Endometrium (tissue), 2 donors: Measurements from ENCODE around the gene JPH3.

Source experiments
- FAIRE-seq: peaks from 2 replicates; lab custom pipeline; 2012; peaks lifted over from hg19 to GRCh38; lab: Jason Lieb, UNC
- donor health status: control.
- donor health status: control.

The JPH3 gene

GRCh38 chr16:87681981-87682570 is 79.8 kb downstream of the JPH3 start:
- FAIRE-seq: no peak

- no peak for FAIRE-seq
Measured at GRCh38 chr16:87682852-87683399, 80.6 kb downstream of the JPH3 start.

GRCh38 chr16:87684106-87684677 is 81.9 kb downstream of the JPH3 start:
- no peak for FAIRE-seq

- no peak for FAIRE-seq
Measured at GRCh38 chr16:87684711-87685404, 82.5 kb downstream of the JPH3 start.

- no peak for FAIRE-seq
Measured at GRCh38 chr16:87685405-87685755, 83.1 kb downstream of the JPH3 start.

GRCh38 chr16:87685766-87686165 is 83.5 kb downstream of the JPH3 start:
- FAIRE-seq: no peak

- FAIRE-seq: no peak
Measured at GRCh38 chr16:87686697-87687096, 84.4 kb downstream of the JPH3 start.

GRCh38 chr16:87687126-87687910 is 85.0 kb downstream of the JPH3 start:
- no peak for FAIRE-seq

GRCh38 chr16:87687998-87688529 is 85.8 kb downstream of the JPH3 start:
- no peak for FAIRE-seq

GRCh38 chr16:87688876-87689815 is 86.8 kb downstream of the JPH3 start:
- no peak for FAIRE-seq

GRCh38 chr16:87689956-87690465 is 87.7 kb downstream of the JPH3 start:
- no peak for FAIRE-seq

GRCh38 chr16:87690911-87691685 is 88.8 kb downstream of the JPH3 start:
- FAIRE-seq: no peak

GRCh38 chr16:87691686-87692079 is 89.4 kb downstream of the JPH3 start:
- FAIRE-seq: no peak

GRCh38 chr16:87692176-87692575 is 89.9 kb downstream of the JPH3 start:
- no peak for FAIRE-seq

GRCh38 chr16:87692756-87693155 is 90.4 kb downstream of the JPH3 start:
- no peak for FAIRE-seq

- no peak for FAIRE-seq
Measured at GRCh38 chr16:87693827-87694226, 91.5 kb downstream of the JPH3 start.

GRCh38 chr16:87694441-87695125 is 92.3 kb downstream of the JPH3 start:
- FAIRE-seq: no peak

- no peak for FAIRE-seq
Measured at GRCh38 chr16:87695534-87695933, 93.2 kb downstream of the JPH3 start.

GRCh38 chr16:87696726-87697125 is 94.4 kb downstream of the JPH3 start:
- FAIRE-seq: no peak

- no peak for FAIRE-seq
Measured at GRCh38 chr16:87697256-87697655, 94.9 kb downstream of the JPH3 start.
